HCT116 (cell line): ENCODE measurements around the gene ARHGEF1. TPM values are rescaled to one million over a fixed set of nuclear protein-coding genes. Genes with fewer than 3 reads are reported as not detected.

Experiments
- ATAC-seq: fragments of 200-7000 bp; cut with Tn5 transposase; 2 replicates; pipeline ENCODE4 v1.9.1; 2020; ENCODE audit warnings: mild to moderate bottlenecking, moderate library complexity
- BruUV-seq: library from RNA; stranded (reverse); fragments of 400-500 nt; replicated peaks from 2 replicates; lab custom pipeline; 2021; lab: Mats Ljungman, UMichigan
- CTCF ChIA-PET: fragments of 300-600 bp; sonication (Branson Sonifier 250); formaldehyde crosslinking; loops from one replicate; lab custom pipeline; 2021; ENCODE audit warnings: antibody characterized with exemption; lab: Charles Lee
- POLR2A ChIA-PET: fragments of 300-600, 350-600 bp; sonication (Branson Sonifier 250); formaldehyde crosslinking; loops from one replicate; lab custom pipeline; 2021; ENCODE audit warnings: antibody characterized with exemption; lab: Charles Lee
- RAD21 ChIA-PET, 2 experiments: fragments of 300-600 bp; sonication (Branson Sonifier 250); formaldehyde crosslinking; loops; one replicate each; lab custom pipeline; 2023; ENCODE audit warnings: low total read pairs in 2 of 2; ENCODE audit not compliant: uncharacterized antibody in 2 of 2, unreplicated experiment in 2 of 2, low non-redundant PET in 1 of 2; lab: Charles Lee
- DNase-seq: peaks from one replicate; pipeline ENCODE4 v3.0.0-alpha.2; 2010; ENCODE audit warnings: low read depth, low spot score
- H2AFZ ChIP-seq: fragments of 200-600 bp; shearing (Covaris generic), sonication (generic); 2 replicates; pipeline ENCODE4 v1.6.1; 2017; ENCODE audit warnings: low read depth, mixed run types, mixed read lengths, antibody characterized with exemption, low read length; ENCODE audit not compliant: poor library complexity, severe bottlenecking
- H3K27ac ChIP-seq: 2 replicates; pipeline ENCODE4 v1.5.1; 2012; ENCODE audit warnings: low read depth, low read length
- H3K27me3 ChIP-seq: fragments of 200-600 bp; sonication (generic); 2 replicates; pipeline ENCODE4 v1.6.1; 2016; ENCODE audit warnings: mixed run types, low read length, mixed read lengths; ENCODE audit not compliant: insufficient read depth
- H3K36me3 ChIP-seq, 2 experiments: fragments of 200-500 bp in 1 of 2; fragments of 200-600 bp in 1 of 2; sonication (Bioruptor generic) in 1 of 2; sonication (generic) in 1 of 2; 2 replicates each; pipeline versions ENCODE4 v1.5.1 to v1.6.1; 2014 to 2016; ENCODE audit warnings: low read length in 2 of 2, inconsistent platforms in 1 of 2, mixed read lengths in 1 of 2, mixed run types in 1 of 2; ENCODE audit not compliant: insufficient read depth in 2 of 2, control insufficient read depth in 1 of 2
- H3K4me1 ChIP-seq, 2 experiments: fragments of 200-600 bp in 1 of 2; sonication (generic) in 1 of 2; 2 replicates each; pipeline versions ENCODE4 v1.5.1 to v1.6.1; 2012 to 2017; ENCODE audit warnings: low read length in 2 of 2, inconsistent platforms in 1 of 2, mild to moderate bottlenecking in 1 of 2, mixed read lengths in 1 of 2, mixed run types in 1 of 2, moderate library complexity in 1 of 2; ENCODE audit not compliant: insufficient read depth in 2 of 2, control insufficient read depth in 1 of 2
- H3K4me2 ChIP-seq: fragments of 200-600 bp; sonication (generic); 2 replicates; pipeline ENCODE4 v1.6.1; 2017; ENCODE audit warnings: mixed run types, low read length, mixed read lengths
- H3K4me3 ChIP-seq, 2 experiments: fragments of 200-600 bp in 1 of 2; sonication (generic) in 1 of 2; replicated peaks in 1 of 2; 2 replicates each; pipeline ENCODE4 v1.5.1; 2011 to 2016; ENCODE audit warnings: low read length in 2 of 2, control low read depth in 1 of 2, low read depth in 1 of 2, mild to moderate bottlenecking in 1 of 2, mixed read lengths in 1 of 2, mixed run types in 1 of 2
- H3K79me2 ChIP-seq: fragments of 200-600 bp; sonication (generic); 2 replicates; pipeline ENCODE4 v1.6.1; 2017; ENCODE audit warnings: mild to moderate bottlenecking, mixed run types, low read length, moderate library complexity, mixed read lengths; ENCODE audit not compliant: insufficient read depth
- H3K9ac ChIP-seq: fragments of 200-600 bp; sonication (generic); 2 replicates; pipeline ENCODE4 v1.6.1; 2016; ENCODE audit warnings: low read length, mixed read lengths
- H3K9me2 ChIP-seq: fragments of 200-600 bp; sonication (generic), shearing (Covaris generic); 2 replicates; pipeline ENCODE4 v1.6.1; 2017; ENCODE audit warnings: mixed run types, mild to moderate bottlenecking, moderate library complexity; ENCODE audit not compliant: insufficient read depth
- H3K9me3 ChIP-seq, 2 experiments: fragments of 200-500 bp in 1 of 2; fragments of 200-600 bp in 1 of 2; sonication (Bioruptor generic) in 1 of 2; sonication (generic) in 1 of 2; 2 replicates each; pipeline ENCODE4 v1.6.1; 2014 to 2017; ENCODE audit warnings: low read length in 2 of 2, mixed read lengths in 2 of 2, inconsistent platforms in 1 of 2, low read depth in 1 of 2, mild to moderate bottlenecking in 1 of 2, mixed run types in 1 of 2, moderate library complexity in 1 of 2; ENCODE audit not compliant: control insufficient read depth in 1 of 2, insufficient read depth in 1 of 2
- H4K20me1 ChIP-seq: fragments of 200-600 bp; sonication (generic), shearing (Covaris generic); 2 replicates; pipeline ENCODE4 v1.6.1; 2017; ENCODE audit warnings: mixed run types, mild to moderate bottlenecking, moderate library complexity; ENCODE audit not compliant: insufficient read depth
- ATF3 ChIP-seq: IDR thresholded peaks from 2 replicates; pipeline ENCODE4 v1.6.1; 2012
- CBX3 ChIP-seq: IDR thresholded peaks from 2 replicates; pipeline ENCODE4 v1.6.1; 2012; ENCODE audit warnings: low read depth
- CEBPB ChIP-seq: IDR thresholded peaks from 2 replicates; pipeline ENCODE4 v1.6.1; 2012; ENCODE audit warnings: low read depth
- CTCF ChIP-seq, 3 experiments: fragments of 200-600 bp in 1 of 3; sonication (generic) in 1 of 3; IDR thresholded peaks in 2 of 3; conservative IDR thresholded peaks in 1 of 3; 2 replicates each; pipeline ENCODE4 v1.5.1; 2012 to 2017; ENCODE audit warnings: low read depth in 2 of 3, low read length in 2 of 3, antibody characterized with exemption in 1 of 3, borderline replicate concordance in 1 of 3, control low read depth in 1 of 3, mild to moderate bottlenecking in 1 of 3, mixed read lengths in 1 of 3, mixed run types in 1 of 3, moderate library complexity in 1 of 3; ENCODE audit not compliant: insufficient read depth in 1 of 3
- EGR1 ChIP-seq: IDR thresholded peaks from 2 replicates; pipeline ENCODE4 v1.6.1; 2012; ENCODE audit warnings: low read depth
- FOSL1 ChIP-seq: IDR thresholded peaks from 2 replicates; pipeline ENCODE4 v1.6.1; 2012; ENCODE audit warnings: low read depth
- JUND ChIP-seq: IDR thresholded peaks from 2 replicates; pipeline ENCODE4 v1.6.1; 2012
- POLR2A ChIP-seq: IDR thresholded peaks from 2 replicates; pipeline ENCODE4 v1.7.0; 2011; ENCODE audit warnings: borderline replicate concordance; ENCODE audit not compliant: insufficient read depth, insufficient read length; ENCODE audit errors: extremely low read depth
- POLR2AphosphoS5 ChIP-seq: IDR thresholded peaks from 2 replicates; pipeline ENCODE4 v1.6.1; 2011; ENCODE audit warnings: mild to moderate bottlenecking, low read depth, low read length, moderate library complexity
- RAD21 ChIP-seq: IDR thresholded peaks from 2 replicates; pipeline ENCODE4 v1.6.1; 2012; ENCODE audit warnings: low read depth, mild to moderate bottlenecking
- REST ChIP-seq: IDR thresholded peaks from 2 replicates; pipeline ENCODE4 v1.6.1; 2012; ENCODE audit warnings: low read depth
- SIN3A ChIP-seq: IDR thresholded peaks from 2 replicates; pipeline ENCODE4 v1.6.1; 2012; ENCODE audit warnings: low read depth
- SP1 ChIP-seq: IDR thresholded peaks from 2 replicates; pipeline ENCODE4 v1.6.1; 2012; ENCODE audit warnings: low read depth
- SRF ChIP-seq: IDR thresholded peaks from 2 replicates; pipeline ENCODE4 v1.6.1; 2012; ENCODE audit warnings: low read depth
- TCF7L2 ChIP-seq: IDR thresholded peaks from 2 replicates; pipeline ENCODE4 v1.7.0; 2011; ENCODE audit warnings: borderline replicate concordance, inconsistent platforms; ENCODE audit not compliant: insufficient read depth, insufficient read length; ENCODE audit errors: extremely low read depth
- ZFX ChIP-seq: fragments of 450-650 bp; IDR thresholded peaks from 2 replicates; pipeline ENCODE4 v1.6.1; 2017
- ZNF274 ChIP-seq: fragments of 200-500 bp; sonication (Bioruptor generic); IDR thresholded peaks from 2 replicates; pipeline ENCODE4 v1.6.1; 2014; ENCODE audit warnings: mild to moderate bottlenecking, low read depth, low read length, inconsistent platforms
- intact Hi-C: fragments of 100-400 bp; cut with micrococcal nuclease; formaldehyde crosslinking; loops from 2 replicates; pipeline ENCODE4 v1.10.0; 2022
- total RNA-seq: library from RNA; stranded (reverse); gene quantifications from one replicate; pipeline ENCODE4 v1.2.1, GENCODE V29; 2021; ENCODE audit not compliant: unreplicated experiment
- TF ChIP-seq, protein P1 (sequence below): IDR thresholded peaks from 2 replicates; pipeline ENCODE4 v1.6.1; 2011; ENCODE audit warnings: mild to moderate bottlenecking, low read length, moderate library complexity; ENCODE audit not compliant: insufficient replicate concordance; ENCODE audit errors: extremely low read depth
- TF ChIP-seq, protein P2 (sequence below): IDR thresholded peaks from 2 replicates; pipeline ENCODE4 v1.6.1; 2012

ARHGEF1 gene
- total RNA-seq, 1 experiment from 2014 or later, result 110 TPM

GRCh38 chr19:41868120-41868988 is 14.6 kb upstream of the ARHGEF1 start:
- H3K79me2 ChIP-seq, result peaks cover 65% of the 10 kb centered on the region
- intact Hi-C loops, result no loop called here
- ChIA-PET CTCF (no interaction called here), RAD21 (no interaction called here), POLR2A (interaction anchor here (0.9 kb wide), 1 partner anchor 8 kb away, joined by 5 read pairs; the partner anchor contains the start of gene RPS19)
- H3K9me3 ChIP-seq, result no peaks in the 10 kb centered on the region
- H3K4me3 ChIP-seq, result no peak overlapping the region
- no peak overlapping the region for H2AFZ ChIP-seq
- no peaks in the 10 kb centered on the region for H3K9me2 ChIP-seq
- H4K20me1 ChIP-seq, result peaks cover 56% of the 10 kb centered on the region; the same call in 1 of the 2 replicates
- H3K27me3 ChIP-seq, result no peaks in the 10 kb centered on the region
- DNase-seq (no peak), ATAC-seq (no peak)
- no TSS peak for BruUV-seq
- H3K9ac ChIP-seq, result 0 out of 2 replicates have a peak overlapping the region, but pooled peaks have one; percentile 12
- H3K4me1 ChIP-seq, result peaks cover 0 to 55% of the 10 kb centered on the region in 2 experiments; a peak in 2 of 4 replicates
- peak overlapping the region; percentile 47 for H3K27ac ChIP-seq
- H3K4me2 ChIP-seq, result no peak overlapping the region
- H3K36me3 ChIP-seq, result peaks cover 57 to 78% of the 10 kb centered on the region in 2 experiments
- no peak for TF ChIP-seq SIN3A
- TF ChIP-seq ZFX, result no peak
- no peak for TF ChIP-seq TCF7L2
- TF ChIP-seq, protein P1, sequence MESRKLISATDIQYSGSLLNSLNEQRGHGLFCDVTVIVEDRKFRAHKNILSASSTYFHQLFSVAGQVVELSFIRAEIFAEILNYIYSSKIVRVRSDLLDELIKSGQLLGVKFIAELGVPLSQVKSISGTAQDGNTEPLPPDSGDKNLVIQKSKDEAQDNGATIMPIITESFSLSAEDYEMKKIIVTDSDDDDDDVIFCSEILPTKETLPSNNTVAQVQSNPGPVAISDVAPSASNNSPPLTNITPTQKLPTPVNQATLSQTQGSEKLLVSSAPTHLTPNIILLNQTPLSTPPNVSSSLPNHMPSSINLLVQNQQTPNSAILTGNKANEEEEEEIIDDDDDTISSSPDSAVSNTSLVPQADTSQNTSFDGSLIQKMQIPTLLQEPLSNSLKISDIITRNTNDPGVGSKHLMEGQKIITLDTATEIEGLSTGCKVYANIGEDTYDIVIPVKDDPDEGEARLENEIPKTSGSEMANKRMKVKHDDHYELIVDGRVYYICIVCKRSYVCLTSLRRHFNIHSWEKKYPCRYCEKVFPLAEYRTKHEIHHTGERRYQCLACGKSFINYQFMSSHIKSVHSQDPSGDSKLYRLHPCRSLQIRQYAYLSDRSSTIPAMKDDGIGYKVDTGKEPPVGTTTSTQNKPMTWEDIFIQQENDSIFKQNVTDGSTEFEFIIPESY, result no peak
- TF ChIP-seq CBX3, result no peak
- no peak for TF ChIP-seq RAD21
- no peak for TF ChIP-seq CTCF (IDR thresholded peaks at IDR 0.05 in 2 of 3, conservative IDR thresholded peaks at IDR 0.05 in 1 of 3; ENCODE audit: borderline replicate concordance in 1 of 3, insufficient read depth in 1 of 3, low read depth in 2 of 3, low read length in 2 of 3)
- TF ChIP-seq FOSL1, result no peak
- TF ChIP-seq ATF3, result no peak
- TF ChIP-seq POLR2A, result no peak
- TF ChIP-seq, protein P2, sequence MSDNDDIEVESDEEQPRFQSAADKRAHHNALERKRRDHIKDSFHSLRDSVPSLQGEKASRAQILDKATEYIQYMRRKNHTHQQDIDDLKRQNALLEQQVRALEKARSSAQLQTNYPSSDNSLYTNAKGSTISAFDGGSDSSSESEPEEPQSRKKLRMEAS, result no peak
- TF ChIP-seq SP1, result no peak
- no peak for TF ChIP-seq EGR1
- no peak for TF ChIP-seq SRF
- TF ChIP-seq REST, result no peak
- no peak for TF ChIP-seq CEBPB
- no peak for TF ChIP-seq POLR2AphosphoS5
- no peak for TF ChIP-seq ZNF274
- TF ChIP-seq JUND, result no peak
